Measurements from ENCODE around the gene MALAT1.
"Not testable (repeated sequence)": the region's sequence is repeated elsewhere in the genome, so short reads cannot be mapped to it uniquely, and the experiment has no call there.

MALAT1 gene

DNA sequence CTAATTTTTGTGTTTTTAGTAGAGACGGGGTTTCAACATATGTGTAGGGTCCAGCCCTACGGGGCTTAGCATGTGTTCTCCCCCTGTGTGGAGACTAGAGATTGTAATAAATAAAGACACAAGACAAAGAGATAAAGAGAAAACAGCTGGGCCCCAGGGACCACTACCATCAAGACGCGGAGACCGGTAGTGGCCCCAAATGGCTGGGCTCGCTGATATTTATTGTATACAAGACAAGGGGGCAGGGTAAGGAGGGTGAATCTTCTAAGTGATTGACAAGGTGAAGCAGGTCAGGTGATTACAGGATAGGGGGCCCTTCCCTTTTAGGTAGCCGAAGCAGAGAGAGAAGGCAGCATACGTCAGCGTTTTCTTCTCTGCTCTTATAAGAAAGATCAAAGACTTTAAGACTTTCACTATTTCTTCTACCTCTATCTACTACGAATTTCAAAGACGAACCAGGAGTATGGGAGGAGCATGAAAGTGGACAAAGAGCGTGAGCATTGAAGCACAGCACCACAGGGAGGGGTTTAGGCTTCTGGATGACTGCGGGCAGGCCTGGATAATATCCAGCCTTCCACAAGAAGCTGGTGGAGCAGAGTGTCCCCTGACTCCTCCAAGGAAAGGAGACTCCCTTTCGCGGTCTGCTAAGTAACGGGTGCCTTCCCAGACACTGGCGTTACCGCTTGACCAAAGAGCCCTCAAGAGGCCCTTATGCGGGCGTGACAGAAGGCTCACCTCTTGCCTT is 23.1 kb downstream of the MALAT1 start:
- peaks cover 42% of the 10 kb centered on the region for H3K4me1 Mint-ChIP-seq (ENCODE audit: low read depth)
- not testable (repeated sequence) for H3K9me3 Mint-ChIP-seq (ENCODE audit: low read depth)

GRCh38 chr11:65522718-65523630 is 24.1 kb downstream of the MALAT1 start:
- Mint-ChIP-seq H3K4me3 (peak overlapping the region; percentile 79), H3K4me1 (ENCODE audit: low read depth) (peaks cover 47% of the 10 kb centered on the region), H3K27ac (peak overlapping the region; percentile 82)
- H3K9me3 Mint-ChIP-seq (ENCODE audit: low read depth); H3K36me3 Mint-ChIP-seq; H3K27me3 Mint-ChIP-seq: not testable (repeated sequence)

More for the DNA sequence above, 23.1 kb downstream of the MALAT1 start:
- Mint-ChIP-seq H3K4me3 (peak overlapping the region; percentile 79), H3K27ac (peak overlapping the region; percentile 51)
- H3K27me3 Mint-ChIP-seq, H3K36me3 Mint-ChIP-seq: not testable (repeated sequence)

- H3K27me3 Mint-ChIP-seq; H3K36me3 Mint-ChIP-seq; H3K9me3 Mint-ChIP-seq (ENCODE audit: low read depth): not testable (repeated sequence)
- Mint-ChIP-seq H3K27ac (peak overlapping the region; percentile 82), H3K4me3 (peak overlapping the region; percentile 79), H3K4me1 (ENCODE audit: low read depth) (peaks cover 48% of the 10 kb centered on the region)
Measured at GRCh38 chr11:65523631-65523968, 24.8 kb downstream of the MALAT1 start.

DNA sequence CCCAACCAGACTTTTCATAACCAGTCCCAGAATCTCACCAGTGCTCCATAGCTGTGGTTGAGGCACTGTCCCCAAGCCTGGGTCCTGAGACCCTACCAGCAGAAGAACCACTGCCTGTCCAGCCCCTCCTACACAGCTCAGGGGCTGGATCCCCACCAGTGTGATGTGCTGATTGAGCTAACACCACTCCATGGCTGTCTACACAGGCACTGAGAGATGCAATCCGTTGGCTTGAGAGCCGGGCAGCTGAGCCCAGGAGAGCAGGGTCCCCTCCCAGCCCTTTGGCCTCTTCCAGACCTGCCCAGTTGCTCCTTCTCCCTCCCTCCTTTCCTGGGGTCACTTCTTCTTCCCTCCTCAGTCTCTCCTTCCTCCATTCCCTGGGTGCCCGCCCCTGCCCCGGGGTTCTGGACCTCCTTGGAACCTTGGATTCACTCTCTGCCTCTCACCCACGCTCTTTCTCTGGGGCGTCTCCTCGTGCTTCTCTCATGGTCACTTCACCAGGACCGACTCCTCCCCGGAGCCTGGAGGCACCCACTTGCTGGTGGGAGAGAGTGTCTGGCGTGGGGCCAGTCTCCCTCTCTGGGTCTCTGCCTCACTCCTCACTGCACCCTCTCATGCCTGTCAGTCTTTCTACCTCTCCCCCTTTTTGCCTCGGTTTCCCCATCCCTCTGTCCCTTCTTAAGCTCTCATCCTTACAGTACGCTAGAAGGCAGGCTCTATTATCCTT is 25.3 kb downstream of the MALAT1 start:
- no peaks in the 10 kb centered on the region for H3K27me3 Mint-ChIP-seq
- H3K4me3 Mint-ChIP-seq = peak overlapping the region; percentile 79
- no peaks in the 10 kb centered on the region for H3K36me3 Mint-ChIP-seq
- peaks cover 52% of the 10 kb centered on the region for H3K4me1 Mint-ChIP-seq (ENCODE audit: low read depth)
- peak overlapping the region; percentile 87 for H3K27ac Mint-ChIP-seq
- no peaks in the 10 kb centered on the region for H3K9me3 Mint-ChIP-seq (ENCODE audit: low read depth)

- Mint-ChIP-seq H3K36me3 (no peaks in the 10 kb centered on the region), H3K4me3 (peak within 1 kb of the TSS; percentile 90), H3K9me3 (ENCODE audit: low read depth) (no peaks in the 10 kb centered on the region), H3K27ac (peak within 1 kb of the TSS; percentile 87), H3K27me3 (no peaks in the 10 kb centered on the region), H3K4me1 (ENCODE audit: low read depth) (peaks cover 56% of the 10 kb centered on the region)
Measured at GRCh38 chr11:65524741-65525545, 26.1 kb downstream of the MALAT1 start, which contains the start of gene SCYL1. TSS of gene SCYL1 (plus strand) at chr11:65525083. CDS start at chr11:65525154, 71 bp downstream.

DNA sequence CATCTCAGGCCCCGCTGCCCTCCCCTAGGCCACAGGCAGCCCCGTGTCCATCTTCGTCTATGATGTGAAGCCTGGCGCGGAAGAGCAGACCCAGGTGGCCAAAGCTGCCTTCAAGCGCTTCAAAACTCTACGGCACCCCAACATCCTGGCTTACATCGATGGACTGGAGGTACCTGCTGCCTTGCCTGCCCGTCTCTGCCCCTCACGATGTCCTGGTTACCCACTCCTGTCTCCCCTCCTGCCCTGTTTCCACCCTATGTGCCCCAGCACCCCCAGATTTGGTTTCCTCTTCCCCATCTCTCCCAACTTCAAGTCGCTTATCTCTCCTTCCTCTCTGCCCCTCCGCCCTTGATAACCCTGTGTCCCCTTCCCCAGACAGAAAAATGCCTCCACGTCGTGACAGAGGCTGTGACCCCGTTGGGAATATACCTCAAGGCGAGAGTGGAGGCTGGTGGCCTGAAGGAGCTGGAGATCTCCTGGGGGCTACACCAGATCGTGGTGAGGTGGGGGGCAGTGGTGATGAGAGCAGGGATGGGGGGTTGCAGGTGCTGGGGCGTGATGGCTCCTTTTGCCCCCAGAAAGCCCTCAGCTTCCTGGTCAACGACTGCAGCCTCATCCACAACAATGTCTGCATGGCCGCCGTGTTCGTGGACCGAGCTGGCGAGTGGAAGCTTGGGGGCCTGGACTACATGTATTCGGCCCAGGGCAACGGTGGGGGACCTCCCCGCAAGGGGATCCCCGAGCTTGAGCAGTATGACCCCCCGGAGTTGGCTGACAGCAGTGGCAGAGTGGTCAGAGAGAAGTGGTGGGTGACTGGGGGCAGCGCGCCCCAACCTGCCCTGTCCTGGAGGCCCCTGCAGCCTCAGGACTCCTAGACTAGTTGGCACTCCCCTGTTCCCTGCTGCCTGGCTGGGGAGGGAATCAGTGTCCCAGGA is 27.0 kb downstream of the MALAT1 start:
- Mint-ChIP-seq H3K9me3 (ENCODE audit: low read depth) (no peaks in the 10 kb centered on the region), H3K36me3 (no peaks in the 10 kb centered on the region), H3K27ac (peak overlapping the region; percentile 68), H3K4me1 (ENCODE audit: low read depth) (peaks cover 62% of the 10 kb centered on the region), H3K4me3 (peak overlapping the region; percentile 90), H3K27me3 (no peaks in the 10 kb centered on the region)

- H3K27me3 Mint-ChIP-seq = no peaks in the 10 kb centered on the region
- H3K4me3 Mint-ChIP-seq = peak overlapping the region; percentile 60
- H3K27ac Mint-ChIP-seq = no peak overlapping the region
- no peaks in the 10 kb centered on the region for H3K9me3 Mint-ChIP-seq (ENCODE audit: low read depth)
- H3K4me1 Mint-ChIP-seq (ENCODE audit: low read depth) = peaks cover 58% of the 10 kb centered on the region
- H3K36me3 Mint-ChIP-seq = no peaks in the 10 kb centered on the region
Measured at GRCh38 chr11:65526744-65527143, 27.9 kb downstream of the MALAT1 start.

DNA sequence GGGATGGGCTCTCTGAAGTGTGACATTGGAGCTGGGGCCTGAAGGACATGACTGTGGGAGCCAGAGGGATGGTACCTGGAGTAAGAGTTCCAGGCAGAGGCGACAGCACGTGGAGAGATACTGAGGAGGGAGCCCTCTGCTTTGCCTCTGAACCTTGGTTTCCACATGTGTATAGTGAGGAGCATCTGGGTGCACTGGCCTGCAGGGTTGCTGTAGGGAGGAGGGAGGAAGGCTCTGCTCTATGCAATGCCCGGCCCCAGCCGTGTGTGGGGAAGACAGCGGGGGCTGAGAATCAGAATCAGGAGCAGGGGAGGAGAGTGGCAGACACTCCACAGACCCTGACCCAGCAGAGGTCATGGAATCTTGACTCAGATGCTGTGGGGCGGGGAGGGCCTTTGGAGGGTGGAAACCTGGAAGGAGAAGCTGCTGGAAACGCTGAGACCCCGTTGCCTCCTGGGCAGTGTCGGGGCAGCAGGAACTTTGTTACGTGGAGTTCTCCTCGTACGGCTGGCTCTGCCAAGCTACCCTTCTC is 30.0 kb downstream of the MALAT1 start:
- Mint-ChIP-seq H3K27ac (no peak overlapping the region), H3K36me3 (no peaks in the 10 kb centered on the region)

DNA sequence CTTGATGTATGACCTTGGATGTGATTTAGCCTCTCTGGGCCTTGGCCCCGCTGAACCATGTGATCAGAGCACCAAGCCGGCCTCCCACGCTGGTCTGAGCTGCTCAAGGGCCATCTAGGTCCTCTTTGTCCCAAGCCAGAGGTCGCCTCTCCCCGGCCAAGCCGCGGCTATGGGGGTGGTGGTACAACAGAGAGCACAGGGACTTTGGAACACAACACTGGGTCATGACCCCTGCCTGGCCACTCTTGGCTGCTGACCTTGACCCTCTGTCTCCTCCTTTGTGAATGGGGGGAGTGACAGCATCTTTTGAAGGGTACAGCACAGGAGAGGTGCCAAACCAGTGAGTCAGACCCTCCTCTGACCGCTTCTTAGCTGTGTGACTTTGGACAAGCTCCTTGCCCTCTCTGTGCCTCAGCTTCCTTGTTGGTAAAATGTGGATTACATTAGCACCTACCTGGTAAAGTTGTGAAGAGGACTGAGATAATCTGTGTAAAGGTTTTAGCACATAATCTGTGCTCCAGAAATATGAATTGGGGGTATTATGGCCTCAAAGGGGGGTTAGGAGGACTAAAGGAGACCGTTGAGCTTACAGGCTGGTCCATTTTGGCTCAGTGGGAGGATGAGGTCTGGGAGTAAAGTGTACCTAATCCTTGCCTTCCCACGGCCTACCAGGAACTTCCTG is 30.8 kb downstream of the MALAT1 start:
- H3K4me3 Mint-ChIP-seq = peak overlapping the region; percentile 6
- H3K27me3 Mint-ChIP-seq = no peaks in the 10 kb centered on the region
- H3K9me3 Mint-ChIP-seq (ENCODE audit: low read depth) = no peaks in the 10 kb centered on the region
- H3K4me1 Mint-ChIP-seq (ENCODE audit: low read depth) = peaks cover 31% of the 10 kb centered on the region
- H3K36me3 Mint-ChIP-seq = no peaks in the 10 kb centered on the region
- H3K27ac Mint-ChIP-seq = peak overlapping the region; percentile 55

More for the DNA sequence above, 30.0 kb downstream of the MALAT1 start:
- peaks cover 38% of the 10 kb centered on the region for H3K4me1 Mint-ChIP-seq (ENCODE audit: low read depth)
- H3K9me3 Mint-ChIP-seq (ENCODE audit: low read depth) = no peaks in the 10 kb centered on the region
- no peak overlapping the region for H3K4me3 Mint-ChIP-seq
- no peaks in the 10 kb centered on the region for H3K27me3 Mint-ChIP-seq

GRCh38 chr11:65530157-65530496 is 31.3 kb downstream of the MALAT1 start:
- Mint-ChIP-seq H3K9me3 (ENCODE audit: low read depth) (no peaks in the 10 kb centered on the region), H3K4me1 (ENCODE audit: low read depth) (peaks cover 31% of the 10 kb centered on the region), H3K4me3 (no peak overlapping the region), H3K27me3 (no peaks in the 10 kb centered on the region), H3K27ac (peak overlapping the region; percentile 55), H3K36me3 (no peaks in the 10 kb centered on the region)

DNA sequence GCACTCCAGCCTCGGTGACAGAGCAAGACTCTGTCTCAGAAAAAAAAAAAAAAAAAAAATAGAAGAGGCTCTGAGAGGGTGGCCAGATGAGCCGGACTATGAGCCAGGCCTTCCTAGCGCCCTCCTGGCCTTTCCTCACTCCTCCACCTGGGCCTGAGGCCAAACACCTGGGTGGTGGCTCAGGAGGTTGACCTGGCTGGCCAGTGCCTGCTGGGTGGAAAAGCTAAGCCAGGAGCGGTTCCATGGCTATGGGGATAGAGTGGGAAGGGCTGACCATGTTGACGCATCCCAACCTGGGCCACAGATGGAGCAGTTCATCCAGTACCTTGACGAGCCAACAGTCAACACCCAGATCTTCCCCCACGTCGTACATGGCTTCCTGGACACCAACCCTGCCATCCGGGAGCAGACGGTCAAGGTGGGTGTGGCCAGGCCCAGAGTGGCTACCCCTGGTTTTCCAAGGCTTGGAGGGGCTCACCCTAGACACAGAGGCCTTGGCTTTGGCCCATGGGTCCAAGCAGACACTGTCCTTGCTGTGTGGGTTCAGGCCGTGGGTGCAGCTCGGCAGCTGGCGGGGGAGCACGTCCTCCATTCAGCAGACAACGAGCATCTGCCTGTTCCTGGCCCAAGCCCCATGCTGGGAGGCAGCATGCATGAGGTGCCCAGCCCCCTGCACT is 33.7 kb downstream of the MALAT1 start:
- Mint-ChIP-seq H3K4me1 (ENCODE audit: low read depth) (peaks cover 17% of the 10 kb centered on the region), H3K36me3 (no peaks in the 10 kb centered on the region), H3K27me3 (no peaks in the 10 kb centered on the region), H3K4me3 (no peak overlapping the region), H3K9me3 (ENCODE audit: low read depth) (no peaks in the 10 kb centered on the region), H3K27ac (no peak overlapping the region)

DNA sequence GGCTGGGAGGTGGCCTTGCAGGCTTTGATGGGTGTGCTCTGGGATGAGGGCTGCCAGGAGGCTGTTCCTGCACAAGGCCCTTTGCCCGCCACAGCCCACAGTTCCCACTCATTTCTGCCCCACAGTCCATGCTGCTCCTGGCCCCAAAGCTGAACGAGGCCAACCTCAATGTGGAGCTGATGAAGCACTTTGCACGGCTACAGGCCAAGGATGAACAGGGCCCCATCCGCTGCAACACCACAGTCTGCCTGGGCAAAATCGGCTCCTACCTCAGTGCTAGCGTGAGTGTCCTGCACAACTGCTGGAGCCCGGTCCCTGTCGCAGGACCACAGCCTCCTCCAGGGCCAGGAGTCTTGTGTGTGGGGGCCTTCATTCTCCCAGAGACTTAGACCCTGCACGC is 36.3 kb downstream of the MALAT1 start:
- H3K27me3 Mint-ChIP-seq = no peaks in the 10 kb centered on the region
- H3K4me3 Mint-ChIP-seq = no peak overlapping the region
- no peaks in the 10 kb centered on the region for H3K36me3 Mint-ChIP-seq
- H3K4me1 Mint-ChIP-seq (ENCODE audit: low read depth) = peaks cover 4% of the 10 kb centered on the region
- H3K9me3 Mint-ChIP-seq (ENCODE audit: low read depth) = no peaks in the 10 kb centered on the region
- no peak overlapping the region for H3K27ac Mint-ChIP-seq
